AG04450 (cell line): ENCODE results near the gene GAS7. TPM values are rescaled to one million over a fixed set of nuclear protein-coding genes. Genes with fewer than 3 reads are reported as not detected.

ENCODE experiments used
- CTCF ChIA-PET: fragments of 300-600, 350-600 bp; formaldehyde crosslinking; extraction: SDS; loops from one replicate; lab custom pipeline; 2022; ENCODE audit warnings: antibody characterized with exemption, inconsistent platforms; lab: Charles Lee
- POLR2A ChIA-PET: fragments of 350-600 bp; formaldehyde crosslinking; extraction: SDS; loops from one replicate; lab custom pipeline; 2021; ENCODE audit warnings: antibody characterized with exemption, inconsistent platforms; lab: Yijun Ruan, JAX
- DNase-seq: peaks from one replicate; pipeline ENCODE4 v3.0.0-alpha.2; 2011; ENCODE audit warnings: low read depth, low spot score
- H3K27ac ChIP-seq: one replicate; pipeline ENCODE4 v1.5.1; 2012; ENCODE audit warnings: low read depth, low read length, control low read depth
- H3K27me3 ChIP-seq: one replicate; pipeline ENCODE4 v1.6.0; 2012; ENCODE audit warnings: low read length; ENCODE audit not compliant: control insufficient read depth, insufficient read depth
- H3K4me3 ChIP-seq: 2 replicates; pipeline ENCODE4 v1.5.1; 2011; ENCODE audit warnings: mild to moderate bottlenecking, low read depth, low read length, control low read depth
- H3K9me3 ChIP-seq: 2 replicates; pipeline ENCODE4 v1.5.1; 2012; ENCODE audit warnings: low read length; ENCODE audit not compliant: control insufficient read depth, insufficient read depth
- CTCF ChIP-seq: IDR thresholded peaks from 2 replicates; pipeline ENCODE4 v1.5.1; 2011; ENCODE audit warnings: low read depth, low read length, control low read depth, inconsistent platforms
- polyA plus RNA-seq: library from polyadenylated mRNA; depleted of rRNA; stranded (reverse); fragments of >200 nt; gene quantifications from 2 replicates; pipeline ENCODE4 v1.2.3, GENCODE V29; 2011

GAS7 gene
- polyA plus RNA-seq, 1 experiment: 5.6 TPM

GRCh38 chr17:10147761-10148415 lies 50.5 kb downstream of the GAS7 start:
- Histone ChIP-seq H3K27me3 (no peaks in the 10 kb centered on the region), H3K9me3 (no peaks in the 10 kb centered on the region), H3K4me3 (no peak overlapping the region), H3K27ac (no peak overlapping the region)
- no peak for DNase-seq
- TF ChIP-seq CTCF: no peak
- CTCF ChIA-PET: interaction anchor here (0.8 kb wide), 1 partner anchor 44 kb away, joined by 3 read pairs; no protein-coding TSS in a partner anchor
- POLR2A ChIA-PET: no interaction called here

GRCh38 chr17:10147040-10147439 lies 51.4 kb downstream of the GAS7 start:
- H3K27me3 ChIP-seq: no peaks in the 10 kb centered on the region
- POLR2A ChIA-PET: no interaction called here
- H3K27ac ChIP-seq: no peak overlapping the region
- CTCF ChIA-PET: interaction anchor here (0.7 kb wide), 1 partner anchor 11 kb away, joined by 4 read pairs; no protein-coding TSS in a partner anchor
- no peaks in the 10 kb centered on the region for H3K9me3 ChIP-seq
- DNase-seq: no peak
- no peak overlapping the region for H3K4me3 ChIP-seq
- no peak for TF ChIP-seq CTCF

- TF ChIP-seq CTCF: no peak
- Histone ChIP-seq H3K27ac (no peak overlapping the region), H3K27me3 (no peaks in the 10 kb centered on the region), H3K9me3 (no peaks in the 10 kb centered on the region; the same call in none of the 2 replicates), H3K4me3 (no peak overlapping the region)
- no peak for DNase-seq
- CTCF ChIA-PET: no interaction called here
- POLR2A ChIA-PET: no interaction called here
Measured at GRCh38 chr17:10144982-10145381, 53.4 kb downstream of the GAS7 start.

GRCh38 chr17:10144456-10144855 lies 54.0 kb downstream of the GAS7 start:
- Histone ChIP-seq H3K27ac (no peak overlapping the region), H3K9me3 (no peaks in the 10 kb centered on the region; the same call in none of the 2 replicates), H3K4me3 (no peak overlapping the region), H3K27me3 (no peaks in the 10 kb centered on the region)
- no peak for TF ChIP-seq CTCF
- DNase-seq: no peak
- ChIA-PET POLR2A (no interaction called here), CTCF (no interaction called here)

- Histone ChIP-seq H3K9me3 (no peaks in the 10 kb centered on the region; the same call in none of the 2 replicates), H3K27me3 (no peaks in the 10 kb centered on the region), H3K27ac (no peak overlapping the region), H3K4me3 (no peak overlapping the region)
- no peak for TF ChIP-seq CTCF
- DNase-seq: no peak
- CTCF ChIA-PET: no interaction called here
- POLR2A ChIA-PET: no interaction called here
Measured at GRCh38 chr17:10141436-10141835, 57.0 kb downstream of the GAS7 start.
